Epidermal melanocyte (primary cell): ENCODE results near the gene NLGN1.
A peak's percentile ranks its signal among the peaks of the same experiment; 100 is the strongest.

Experiments used
- DNase-seq: peaks from one replicate; pipeline ENCODE4 v3.0.0; 2011; ENCODE audit warnings: low spot score; ENCODE audit not compliant: insufficient read length

Gene NLGN1

DNA sequence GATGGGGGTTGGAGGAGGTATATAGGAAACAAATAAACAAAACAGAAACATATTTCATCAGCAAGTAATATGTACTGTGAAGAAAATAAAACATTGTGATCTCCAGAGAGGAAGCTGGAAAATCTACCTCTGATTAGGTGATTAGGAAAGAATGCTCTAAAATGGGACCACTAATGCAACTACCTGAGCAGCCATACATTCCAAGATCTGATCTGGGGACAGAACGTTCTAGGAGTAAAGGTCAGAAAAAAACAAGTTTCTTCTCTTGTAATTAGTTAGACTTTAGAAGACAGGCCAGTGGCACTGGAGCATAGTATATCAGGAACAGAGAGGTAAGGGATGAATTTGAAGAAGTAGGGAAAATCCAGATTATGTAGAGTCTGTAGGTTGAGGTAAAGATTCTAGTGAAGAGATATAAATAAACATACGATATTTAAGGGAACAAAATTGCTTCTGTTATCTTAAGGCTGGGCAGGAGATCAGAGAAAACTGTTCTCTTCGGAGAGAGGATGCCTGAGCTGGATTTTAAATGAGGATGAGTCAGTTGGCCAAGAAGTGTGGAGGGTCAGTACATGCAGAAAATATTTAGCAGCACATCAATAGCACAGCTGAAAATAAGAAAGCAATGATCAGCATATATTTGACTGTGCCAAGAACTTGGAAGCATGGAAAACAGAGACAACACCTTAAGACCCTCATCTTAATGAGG, 429.5 kb downstream of the NLGN1 start:
- no peak for DNase-seq

DNA sequence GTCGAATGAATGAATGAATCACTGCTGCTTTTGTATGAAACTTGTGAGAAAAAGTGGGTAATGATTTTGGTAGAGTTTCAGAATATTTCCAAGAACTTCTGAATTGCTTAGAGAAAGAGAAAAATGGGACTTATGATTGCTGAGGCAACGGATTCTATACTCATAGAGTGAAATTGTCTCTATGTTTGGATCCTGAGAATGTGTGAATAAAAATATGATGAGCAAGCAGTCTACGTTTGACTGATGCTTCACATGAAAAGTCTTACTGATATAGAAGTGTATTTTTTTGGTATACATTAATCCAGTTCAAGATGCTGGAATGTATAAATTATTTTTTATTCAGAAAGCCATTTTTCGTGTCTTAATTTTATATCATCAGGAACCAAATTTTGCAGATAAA, 441.1 kb downstream of the NLGN1 start:
- no peak for DNase-seq

- DNase-seq: no peak
Observed at GRCh38 chr3:173839859-173840258, 442.3 kb downstream of the NLGN1 start.

- DNase-seq: no peak
Observed at GRCh38 chr3:173841334-173841733, 443.8 kb downstream of the NLGN1 start.

DNA sequence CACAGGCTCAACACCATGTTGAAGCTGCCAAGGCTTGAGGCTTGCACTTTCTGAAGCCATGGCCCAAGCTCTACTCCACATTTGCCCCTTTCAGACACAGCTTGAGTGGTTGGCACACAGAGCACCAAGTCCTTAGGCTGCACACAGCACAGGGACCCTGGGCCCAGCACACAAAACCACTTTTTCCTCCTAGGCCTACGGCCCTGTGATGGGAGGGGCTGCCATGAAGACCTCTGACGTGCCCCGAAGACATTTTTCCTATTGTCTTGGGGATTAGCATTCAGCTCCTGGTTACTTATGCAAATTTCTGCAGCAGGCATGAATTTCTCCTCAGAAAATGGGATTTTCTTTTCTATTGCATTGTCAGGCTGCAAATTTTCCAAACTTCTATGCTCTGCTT, 445.5 kb downstream of the NLGN1 start:
- DNase-seq: no peak

DNA sequence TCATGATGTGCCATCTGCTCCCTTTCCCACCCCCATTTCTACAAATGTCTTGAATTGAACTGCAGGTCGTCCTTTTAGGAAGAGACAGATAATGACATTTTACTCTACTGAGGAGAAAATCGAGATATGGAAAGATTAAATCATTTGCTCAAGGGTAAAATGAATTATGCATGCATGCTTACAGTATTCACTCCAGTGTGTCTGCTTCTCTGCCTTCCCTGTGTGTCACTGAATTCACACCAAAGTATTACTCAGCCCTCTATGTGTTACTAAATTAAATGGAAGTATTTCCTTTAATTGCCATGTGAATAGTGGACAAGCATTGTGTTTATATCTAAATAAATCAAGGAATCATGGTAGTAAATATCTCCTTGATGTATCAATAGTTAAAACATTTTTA, 449.0 kb downstream of the NLGN1 start:
- DNase-seq: no peak

- no peak for DNase-seq
Observed at GRCh38 chr3:173849489-173849888, 451.9 kb downstream of the NLGN1 start.

DNA sequence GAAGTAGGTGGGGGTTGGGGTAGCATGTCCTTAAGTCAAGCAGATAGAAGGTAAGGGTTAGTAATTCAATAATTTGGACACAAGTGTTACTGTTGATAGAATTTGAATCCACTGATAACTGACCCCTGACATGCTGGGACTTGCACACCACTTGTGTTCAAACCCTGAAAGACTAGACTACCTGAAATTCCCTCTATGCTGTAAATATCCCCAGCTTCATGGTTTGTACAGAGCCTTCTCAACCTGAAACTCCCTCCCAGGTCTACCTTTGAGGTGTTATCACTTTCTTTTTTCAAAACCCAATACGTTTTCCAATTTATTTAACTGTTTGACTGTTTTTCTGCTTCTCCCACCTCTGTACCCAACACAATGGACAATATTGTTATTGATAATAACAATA, 459.6 kb downstream of the NLGN1 start:
- no peak for DNase-seq

DNA sequence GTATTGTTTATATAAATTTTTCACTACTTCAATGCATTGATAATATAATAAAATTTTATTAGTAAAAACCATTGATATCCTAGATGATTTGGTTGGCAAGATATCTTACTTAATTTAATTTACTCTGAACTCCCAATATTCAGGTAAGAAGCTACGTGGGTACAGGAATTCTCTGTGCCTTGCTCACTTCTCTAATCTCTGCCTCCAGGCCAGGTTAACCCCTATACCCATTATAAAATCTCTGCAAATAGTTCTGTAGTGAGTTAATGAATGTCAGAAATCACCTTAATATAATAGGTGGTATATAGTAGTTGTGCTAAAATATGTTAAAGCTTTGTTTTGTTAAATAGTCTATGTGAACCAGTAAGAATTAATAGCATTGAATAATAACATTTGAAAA, 465.2 kb downstream of the NLGN1 start:
- no peak for DNase-seq

DNA sequence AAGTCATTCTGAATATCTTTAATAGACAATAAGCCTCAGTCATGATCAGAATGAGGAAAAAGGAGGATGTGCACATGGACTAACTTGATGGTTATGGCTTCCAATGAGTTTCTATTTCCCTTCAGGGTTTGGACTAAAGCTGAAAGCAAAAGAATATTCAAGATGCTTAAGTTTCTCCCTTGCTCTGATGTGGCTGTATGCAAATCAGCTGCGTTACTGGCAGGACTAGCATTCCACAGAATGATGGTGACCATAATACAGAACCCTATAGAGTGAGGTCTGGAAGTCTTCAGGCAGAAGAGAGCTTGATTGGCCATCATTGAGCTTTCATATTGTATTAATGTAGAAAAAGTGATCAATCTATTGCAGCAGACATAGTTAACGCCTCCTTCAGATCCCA, 466.0 kb downstream of the NLGN1 start:
- DNase-seq: no peak

DNA sequence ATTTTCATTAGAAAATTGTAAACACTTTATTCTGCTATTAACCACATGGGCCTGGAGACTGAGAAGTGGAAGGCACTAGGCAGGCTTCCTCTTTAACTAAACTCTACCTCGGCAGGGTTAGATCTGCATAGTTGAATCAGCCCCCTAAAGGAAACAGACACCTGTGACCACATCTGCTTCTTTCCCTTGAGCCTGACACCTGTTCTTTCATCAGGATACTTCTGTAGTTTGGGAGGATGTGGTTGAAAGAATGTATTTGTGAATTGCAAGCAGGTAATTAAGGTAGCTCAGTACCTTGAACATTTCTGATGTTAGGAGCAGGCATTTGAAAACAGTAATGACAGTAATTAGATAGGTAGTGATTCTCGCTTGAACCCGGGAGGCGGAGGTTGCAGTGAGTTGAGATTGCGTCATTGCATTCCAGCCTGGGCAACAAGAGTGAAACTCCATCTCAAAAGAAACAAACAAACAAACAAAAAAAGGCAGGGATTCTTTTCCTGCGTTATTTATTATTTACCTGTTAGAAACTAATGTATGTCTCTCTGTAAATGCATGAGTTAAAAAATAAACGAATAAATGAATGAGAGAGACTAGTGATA, 468.5 kb downstream of the NLGN1 start:
- DNase-seq: no peak

GRCh38 chr3:173869766-173870165, 472.2 kb downstream of the NLGN1 start:
- DNase-seq: peak; percentile 25

DNA sequence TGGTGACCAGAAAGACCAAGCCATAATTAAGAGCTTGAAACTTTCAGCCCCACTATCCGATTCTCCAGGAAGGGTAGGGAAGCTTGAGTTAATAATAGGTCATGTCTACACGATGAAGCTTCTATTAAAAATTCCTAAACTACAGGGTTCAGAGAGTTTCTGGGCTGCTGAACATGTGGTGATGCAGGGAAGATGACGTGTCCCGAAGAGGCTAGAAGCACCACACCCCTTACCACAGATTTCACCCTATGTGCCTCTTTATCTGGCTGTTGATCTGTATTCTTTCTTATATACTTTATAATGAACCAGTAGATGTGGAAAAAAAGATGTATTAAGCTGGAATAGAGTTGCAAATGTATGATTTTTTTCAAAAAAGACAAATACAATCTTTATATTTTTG, 473.4 kb downstream of the NLGN1 start:
- no peak for DNase-seq

DNA sequence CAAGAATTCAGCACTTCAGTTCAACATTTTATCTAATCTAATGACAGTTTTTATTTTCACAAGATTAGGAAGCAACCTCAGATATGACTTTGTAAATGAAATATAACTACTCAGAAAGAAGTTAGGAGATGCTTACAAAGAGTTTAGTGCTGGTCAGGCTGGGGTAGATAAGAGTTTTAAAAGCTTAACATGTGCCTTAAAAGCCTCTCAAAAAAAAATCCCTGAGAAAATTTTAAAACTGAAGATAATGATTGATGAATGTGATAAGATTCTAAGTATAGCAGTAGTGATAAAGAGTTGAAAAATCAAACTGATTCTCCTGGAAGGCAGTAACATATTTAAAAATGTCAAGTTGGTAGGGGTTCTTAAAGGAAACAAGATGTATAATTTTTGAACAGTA, 478.2 kb downstream of the NLGN1 start:
- DNase-seq: no peak

DNA sequence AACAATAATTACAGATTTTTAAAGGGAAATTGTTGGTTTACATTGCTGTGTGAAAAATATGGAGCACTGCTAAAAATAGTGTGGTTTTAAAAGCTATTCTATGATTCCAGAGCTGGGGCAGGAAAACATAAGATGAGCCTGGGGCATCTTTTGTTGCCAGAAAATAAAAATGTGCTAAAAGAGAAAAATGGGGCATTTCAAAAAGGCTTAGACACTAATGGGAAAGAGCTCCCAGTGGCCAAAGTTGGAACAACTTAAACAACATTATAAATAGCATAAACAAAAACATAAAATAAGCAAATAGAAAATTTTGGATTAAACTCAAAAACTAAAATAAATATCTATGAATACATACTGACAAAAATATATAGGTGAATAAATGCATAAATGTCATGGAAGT, 478.9 kb downstream of the NLGN1 start:
- no peak for DNase-seq

GRCh38 chr3:173887888-173888287, 490.3 kb downstream of the NLGN1 start:
- no peak for DNase-seq

GRCh38 chr3:173889596-173889995, 492.1 kb downstream of the NLGN1 start:
- no peak for DNase-seq

- DNase-seq: no peak
Observed at GRCh38 chr3:173890091-173890490, 492.5 kb downstream of the NLGN1 start.

DNA sequence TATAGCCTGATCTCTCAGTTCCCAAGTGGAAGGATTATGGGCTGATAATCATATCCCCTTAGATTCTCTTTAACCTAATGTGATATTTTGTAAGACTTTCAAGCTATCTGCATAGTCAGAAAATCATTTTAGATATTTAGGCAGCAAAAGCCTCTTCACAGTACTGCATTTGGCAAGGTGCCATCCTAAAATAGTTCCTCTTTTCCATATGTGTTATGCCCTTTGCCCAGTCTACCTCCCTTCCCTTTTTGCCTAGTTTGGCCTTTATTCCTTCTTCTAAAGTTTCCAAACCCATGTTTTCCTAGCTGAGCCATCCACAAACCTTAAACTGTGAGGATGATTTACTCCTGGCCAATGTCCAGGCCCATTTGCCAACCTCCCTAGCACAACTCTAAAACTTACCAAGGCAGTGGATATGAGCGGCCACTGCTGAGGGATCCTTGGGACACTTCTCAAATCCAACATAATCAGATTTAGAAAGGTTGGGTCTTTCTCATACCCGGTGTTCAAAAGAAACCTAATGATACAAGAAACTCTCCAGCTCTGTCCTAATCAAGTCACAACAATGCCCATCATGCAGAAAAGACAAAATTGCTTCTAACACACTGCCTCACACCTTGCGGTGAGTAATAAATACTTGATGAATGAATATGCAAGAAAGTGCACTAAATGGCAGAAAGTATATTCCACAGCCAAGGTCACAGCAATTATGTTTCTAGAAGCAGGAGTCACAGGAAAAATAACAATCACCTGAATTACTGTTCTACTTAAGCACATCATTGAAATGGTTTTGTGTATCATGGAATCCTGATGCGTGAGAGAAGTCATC, 493.9 kb downstream of the NLGN1 start:
- DNase-seq: no peak

GRCh38 chr3:173892547-173892946, 495.0 kb downstream of the NLGN1 start:
- no peak for DNase-seq

GRCh38 chr3:173893066-173893465, 495.5 kb downstream of the NLGN1 start:
- DNase-seq: no peak

DNA sequence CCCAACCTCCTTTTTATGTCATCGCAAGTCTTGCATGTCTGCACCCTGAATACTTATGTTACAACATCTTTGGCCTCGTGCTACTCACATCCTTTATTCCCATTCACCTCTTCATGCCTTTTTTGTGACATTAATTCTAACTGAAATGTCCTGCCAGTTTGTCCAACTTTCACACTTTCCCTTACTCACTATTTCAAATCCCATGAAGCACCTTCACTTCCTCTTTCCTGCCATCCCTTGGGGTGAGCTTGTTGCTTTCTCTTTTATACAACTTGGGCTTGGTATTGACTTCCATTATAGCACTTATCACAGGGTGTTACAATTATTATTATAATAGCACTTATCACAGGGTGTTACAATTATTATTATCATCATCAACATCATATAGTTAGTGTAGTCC, 496.3 kb downstream of the NLGN1 start:
- DNase-seq: no peak

GRCh38 chr3:173897631-173898030, 500.1 kb downstream of the NLGN1 start:
- no peak for DNase-seq
